ENCODE data around the gene CISD3. TPM values are rescaled to one million over a fixed set of nuclear protein-coding genes. Genes with fewer than 3 reads are reported as not detected.

Gene CISD3
- total and polyA plus RNA-seq, 11 donors: 21.2 to 80.3 (median 65.1) TPM

DNA sequence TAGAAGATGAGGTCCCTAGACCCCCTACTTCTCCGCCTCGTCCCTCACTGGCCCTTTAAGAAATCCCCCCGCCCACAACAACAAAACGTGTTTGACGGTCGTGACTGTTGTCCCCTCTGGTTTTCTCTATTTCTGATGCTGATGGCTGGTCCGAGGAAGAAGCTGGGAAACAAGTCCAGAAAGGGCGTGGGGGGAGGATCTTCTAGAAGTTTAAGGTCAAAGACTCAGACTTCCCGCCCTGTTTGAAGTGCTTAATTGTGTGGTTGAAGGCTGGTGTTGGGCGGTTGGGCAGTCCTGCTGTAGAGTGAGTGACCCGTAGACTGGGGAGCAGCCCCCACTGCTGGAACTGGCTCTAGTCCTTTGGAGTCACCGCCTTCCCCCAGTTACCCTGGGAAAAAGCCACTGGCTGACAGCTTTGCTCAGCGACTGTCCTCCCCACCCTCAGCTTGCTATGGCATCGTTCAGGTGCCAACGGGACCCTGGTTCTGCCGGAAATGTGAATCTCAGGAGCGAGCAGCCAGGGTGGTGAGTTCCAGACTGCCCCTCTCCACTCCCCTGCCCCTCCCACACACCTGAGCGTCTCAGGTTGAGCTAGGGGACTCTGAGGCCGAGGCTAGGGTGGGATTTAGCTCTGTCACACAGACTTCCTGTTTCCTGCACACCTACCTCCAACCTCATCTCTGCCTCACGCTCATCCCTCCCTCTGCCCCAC lies 23.5 kb upstream of the CISD3 start:
- H3K36me3 ChIP-seq: peaks cover 0 to 43% (median 33%) of the 10 kb centered on the region in 9 donors

DNA sequence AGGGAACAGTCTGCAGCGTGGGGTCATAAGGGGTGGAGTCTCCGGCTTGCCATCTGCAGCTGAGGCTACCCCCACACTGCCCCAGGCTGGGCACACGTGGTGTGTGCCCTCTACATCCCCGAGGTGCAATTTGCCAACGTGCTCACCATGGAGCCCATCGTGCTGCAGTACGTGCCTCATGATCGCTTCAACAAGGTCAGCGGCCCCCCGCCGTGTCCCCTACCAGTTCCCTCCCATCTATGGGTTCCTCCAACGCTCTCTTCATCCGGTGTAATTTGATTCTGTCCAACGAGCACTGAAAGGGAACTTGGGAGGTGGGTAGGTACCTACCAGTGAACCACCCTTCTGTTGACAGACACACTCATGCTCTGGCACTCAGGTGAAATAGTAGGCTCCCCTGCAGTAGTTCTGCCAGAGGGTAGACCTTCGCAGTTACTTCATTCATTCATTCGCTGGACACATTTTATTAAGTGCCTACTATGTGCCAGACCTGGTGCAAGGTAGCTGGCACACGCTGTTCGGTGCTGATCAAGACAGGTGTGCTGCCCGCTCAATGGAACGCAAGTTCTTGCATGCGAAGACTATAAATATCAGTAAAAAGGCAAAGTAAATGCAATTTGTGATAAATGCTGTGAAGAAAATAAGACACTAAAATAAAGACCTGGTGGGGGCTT lies 22.3 kb upstream of the CISD3 start:
- TF ChIP-seq, protein P1, sequence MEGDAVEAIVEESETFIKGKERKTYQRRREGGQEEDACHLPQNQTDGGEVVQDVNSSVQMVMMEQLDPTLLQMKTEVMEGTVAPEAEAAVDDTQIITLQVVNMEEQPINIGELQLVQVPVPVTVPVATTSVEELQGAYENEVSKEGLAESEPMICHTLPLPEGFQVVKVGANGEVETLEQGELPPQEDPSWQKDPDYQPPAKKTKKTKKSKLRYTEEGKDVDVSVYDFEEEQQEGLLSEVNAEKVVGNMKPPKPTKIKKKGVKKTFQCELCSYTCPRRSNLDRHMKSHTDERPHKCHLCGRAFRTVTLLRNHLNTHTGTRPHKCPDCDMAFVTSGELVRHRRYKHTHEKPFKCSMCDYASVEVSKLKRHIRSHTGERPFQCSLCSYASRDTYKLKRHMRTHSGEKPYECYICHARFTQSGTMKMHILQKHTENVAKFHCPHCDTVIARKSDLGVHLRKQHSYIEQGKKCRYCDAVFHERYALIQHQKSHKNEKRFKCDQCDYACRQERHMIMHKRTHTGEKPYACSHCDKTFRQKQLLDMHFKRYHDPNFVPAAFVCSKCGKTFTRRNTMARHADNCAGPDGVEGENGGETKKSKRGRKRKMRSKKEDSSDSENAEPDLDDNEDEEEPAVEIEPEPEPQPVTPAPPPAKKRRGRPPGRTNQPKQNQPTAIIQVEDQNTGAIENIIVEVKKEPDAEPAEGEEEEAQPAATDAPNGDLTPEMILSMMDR (IDR thresholded peaks at IDR 0.05): no peak
- no peak for TF ChIP-seq POLR2A (IDR thresholded peaks at IDR 0.05)
- peak overlapping the region in 1 of 12 donors; percentile 79 for H3K4me3 ChIP-seq
- no peaks in the 10 kb centered on the region for H3K9me3 ChIP-seq
- H3K4me1 ChIP-seq: peaks cover 0 to 73% (median 31%) of the 10 kb centered on the region in 12 donors
- DNase-seq: no peak
- H3K27ac ChIP-seq: no peak overlapping the region
- intact Hi-C loops (cut with DNase I): loop anchor here in 1 of 10 donors (2.0 kb wide), 1 partner anchor 21 kb away; no protein-coding TSS in a partner anchor
- peaks cover 0 to 55% (median 44%) of the 10 kb centered on the region in 9 donors for H3K36me3 ChIP-seq
- H3K27me3 ChIP-seq: no peaks in the 10 kb centered on the region
- ATAC-seq: no peak
- WGBS, 4 donors: 78 to 81% (median 79%) methylated on average over 18 to 21 of the region's 21 CpGs

More for the DNA sequence above, 23.5 kb upstream of the CISD3 start:
- Histone ChIP-seq H3K27ac (peak overlapping the region; percentile 87 to 99 (median 94)), H3K9me3 (no peaks in the 10 kb centered on the region), H3K27me3 (no peaks in the 10 kb centered on the region), H3K4me3 (peak overlapping the region; percentile 67 to 97 (median 87)), H3K4me1 (peaks cover 0 to 66% (median 29%) of the 10 kb centered on the region in 12 donors)
- DNase-seq (peak in 1 of 5 donors; percentile 31), ATAC-seq (no peak)
- TF ChIP-seq, protein P1 (IDR thresholded peaks at IDR 0.05): no peak
- TF ChIP-seq POLR2A (IDR thresholded peaks at IDR 0.05): no peak
- WGBS, 4 donors: 14 to 19% (median 16%) methylated on average over 19 to 20 of the region's 20 CpGs
- intact Hi-C loops (cut with DNase I): loop anchor here in 1 of 10 donors (2.0 kb wide), 1 partner anchor 22 kb away; no protein-coding TSS in a partner anchor

DNA sequence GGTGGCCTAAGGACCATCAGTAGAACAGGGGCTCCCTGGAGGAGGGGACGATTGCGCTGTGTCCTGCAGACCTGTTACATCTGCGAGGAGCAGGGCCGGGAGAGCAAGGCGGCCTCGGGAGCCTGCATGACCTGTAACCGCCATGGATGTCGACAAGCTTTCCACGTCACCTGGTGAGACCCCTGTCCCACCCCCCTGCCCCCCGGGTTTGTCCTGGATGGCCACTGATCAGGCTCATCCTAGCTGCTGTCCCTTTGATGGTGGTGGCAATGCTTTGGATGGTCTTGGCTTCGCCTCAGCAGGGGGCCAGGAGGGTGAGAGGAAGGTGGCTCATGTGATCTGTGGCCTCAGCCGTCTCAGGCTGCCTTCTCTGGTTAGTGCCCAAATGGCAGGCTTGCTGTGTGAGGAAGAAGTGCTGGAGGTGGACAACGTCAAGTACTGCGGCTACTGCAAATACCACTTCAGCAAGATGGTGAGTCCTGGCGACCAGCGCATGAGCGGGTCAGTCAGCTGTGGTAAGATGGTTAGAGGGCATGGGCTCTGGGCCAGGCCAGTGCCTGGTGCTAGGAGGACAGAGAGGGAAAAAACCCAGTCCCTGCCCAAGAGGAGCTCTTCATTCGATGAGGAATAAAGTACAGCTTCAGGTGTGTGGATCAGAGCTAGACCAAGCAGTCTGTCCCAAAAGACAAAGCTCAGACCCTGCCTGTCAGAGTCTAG lies 20.9 kb upstream of the CISD3 start:
- peak overlapping the region in 1 of 12 donors; percentile 3 for H3K27ac ChIP-seq
- peaks cover 0 to 69% (median 59%) of the 10 kb centered on the region in 9 donors for H3K36me3 ChIP-seq
- DNase-seq (no peak), ATAC-seq (no peak)
- no peak overlapping the region for H3K4me3 ChIP-seq
- no peaks in the 10 kb centered on the region for H3K9me3 ChIP-seq
- peaks cover 0 to 59% (median 23%) of the 10 kb centered on the region in 12 donors for H3K4me1 ChIP-seq
- intact Hi-C loops (cut with DNase I): no loop called here
- H3K27me3 ChIP-seq: no peaks in the 10 kb centered on the region
- TF ChIP-seq POLR2A (IDR thresholded peaks at IDR 0.05): no peak
- 81 to 92% (median 89%) methylated on average over 10 to 18 of the region's 18 CpGs for WGBS, 4 donors

DNA sequence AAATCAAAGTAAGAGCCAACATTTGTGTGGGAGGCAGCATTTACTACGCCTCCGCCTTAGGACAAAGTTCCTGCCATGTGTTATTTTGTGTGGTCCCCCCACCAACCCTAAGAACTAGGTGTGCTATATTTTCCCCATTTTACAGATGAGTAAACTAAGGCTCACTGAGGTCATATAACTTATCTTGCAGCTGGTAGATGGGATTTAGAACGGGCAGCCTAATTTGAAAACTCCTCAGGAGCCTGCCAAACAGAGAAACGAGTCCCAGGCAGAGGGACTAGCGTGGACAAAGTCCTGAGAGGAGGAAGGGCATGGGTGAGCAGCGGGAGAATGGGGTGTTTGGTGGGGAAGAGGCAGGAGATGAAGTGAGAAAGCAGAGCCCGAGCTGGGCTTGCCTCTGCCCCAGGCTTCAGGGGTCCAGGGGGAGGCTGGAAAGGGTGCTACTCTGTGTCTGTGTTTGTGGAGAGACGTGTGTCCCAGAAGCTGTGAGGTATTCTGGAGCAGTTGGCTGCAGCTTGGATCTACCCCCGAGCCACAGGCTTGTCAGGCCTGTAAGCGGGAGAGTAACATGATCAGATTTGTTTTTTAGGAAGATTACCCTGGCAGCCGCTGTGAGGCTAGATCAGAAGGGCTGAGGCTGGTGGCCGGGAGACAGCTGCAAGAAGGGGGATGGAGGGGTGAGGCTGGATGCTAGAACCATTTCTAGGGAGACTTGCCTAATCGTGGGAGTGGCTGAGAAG lies 20.1 kb upstream of the CISD3 start:
- Histone ChIP-seq H3K27me3 (no peaks in the 10 kb centered on the region), H3K9me3 (no peaks in the 10 kb centered on the region), H3K27ac (peak overlapping the region in 2 of 12 donors; percentile 3 to 64), H3K4me1 (peaks cover 0 to 57% (median 21%) of the 10 kb centered on the region in 12 donors), H3K36me3 (peaks cover 0 to 77% (median 66%) of the 10 kb centered on the region in 9 donors), H3K4me3 (no peak overlapping the region)
- no peak for ATAC-seq
- intact Hi-C loops (cut with DNase I): no loop called here
- no peak for DNase-seq
- WGBS, 4 donors: 71 to 78% (median 75%) methylated on average over 13 of the region's 13 CpGs
- TF ChIP-seq, protein P1 (IDR thresholded peaks at IDR 0.05): no peak
- no peak for TF ChIP-seq POLR2A (IDR thresholded peaks at IDR 0.05)

All from heart left ventricle (tissue), 16 donors.